SK-N-SH treated with all-trans-retinoic acid at 6 μM for 48 hours (cell line): ENCODE measurements around the gene STXBP5.

Source experiments
- ATAC-seq: fragments of 200-7000 bp; cut with Tn5 transposase; 3 replicates; pipeline ENCODE4 v1.9.1; 2020; ENCODE audit warnings: mild to moderate bottlenecking, moderate library complexity
- ARNTL ChIP-seq: fragments of 450-650 bp; formaldehyde crosslinking; IDR thresholded peaks from 2 replicates; pipeline ENCODE4 v1.5.0; 2020; ENCODE audit warnings: low read depth, mild to moderate bottlenecking, moderate library complexity, borderline replicate concordance
- BACH2 ChIP-seq: fragments of 250-450 bp; sonication (Bioruptor Pico); IDR thresholded peaks from 2 replicates; pipeline ENCODE4 v1.9.0; 2021; ENCODE audit warnings: mild to moderate bottlenecking, borderline replicate concordance
- CREB5 ChIP-seq: fragments of 250-450 bp; sonication (Bioruptor Pico); IDR thresholded peaks from 2 replicates; pipeline ENCODE4 v1.5.1; 2020; ENCODE audit warnings: low read depth, mild to moderate bottlenecking, moderate library complexity
- CSDC2 ChIP-seq: fragments of 250-450 bp; sonication (Bioruptor Pico); IDR thresholded peaks from 2 replicates; pipeline ENCODE4 v1.5.0; 2020; ENCODE audit warnings: mild to moderate bottlenecking, moderate library complexity
- CSRNP3 ChIP-seq: fragments of 250-450 bp; sonication (Bioruptor Pico); IDR thresholded peaks from 2 replicates; pipeline ENCODE4 v1.5.1; 2021; ENCODE audit warnings: mild to moderate bottlenecking, moderate library complexity
- ESRRG ChIP-seq: fragments of 250-450 bp; sonication (Bioruptor Pico); IDR thresholded peaks from 2 replicates; pipeline ENCODE4 v1.6.1; 2021; ENCODE audit warnings: mild to moderate bottlenecking
- GLIS3 ChIP-seq: fragments of 250-450 bp; sonication (Bioruptor Pico); IDR thresholded peaks from 2 replicates; pipeline ENCODE4 v1.5.0; 2020; ENCODE audit warnings: mild to moderate bottlenecking, moderate library complexity
- ISL1 ChIP-seq: fragments of 250-450 bp; sonication (Bioruptor Pico); IDR thresholded peaks from 2 replicates; pipeline ENCODE4 v2.1.2; 2022; ENCODE audit warnings: mild to moderate bottlenecking, moderate library complexity
- OSR1 ChIP-seq: fragments of 250-450 bp; sonication (Bioruptor Pico); IDR thresholded peaks from 2 replicates; pipeline ENCODE4 v1.8.0; 2022; ENCODE audit warnings: moderate library complexity, mild to moderate bottlenecking, inconsistent platforms
- PATZ1 ChIP-seq: fragments of 250-450 bp; sonication (Bioruptor Pico); IDR thresholded peaks from 2 replicates; pipeline ENCODE4 v1.8.0; 2020; ENCODE audit warnings: mild to moderate bottlenecking, moderate library complexity, borderline replicate concordance
- POU6F1 ChIP-seq: fragments of 250-450 bp; sonication (Bioruptor Pico); IDR thresholded peaks from 2 replicates; pipeline ENCODE4 v1.8.0; 2021; ENCODE audit warnings: low read depth, mild to moderate bottlenecking, moderate library complexity, borderline replicate concordance
- PPARA ChIP-seq: fragments of 250-450 bp; sonication (Bioruptor Pico); IDR thresholded peaks from 2 replicates; pipeline ENCODE4 v1.5.0; 2020; ENCODE audit warnings: mild to moderate bottlenecking, borderline replicate concordance
- RARB ChIP-seq: fragments of 250-450 bp; sonication (Bioruptor Pico); IDR thresholded peaks from 2 replicates; pipeline ENCODE4 v1.8.0; 2021; ENCODE audit warnings: mild to moderate bottlenecking, moderate library complexity
- SNAI2 ChIP-seq: fragments of 250-450 bp; sonication (Bioruptor Pico); IDR thresholded peaks from 2 replicates; pipeline ENCODE4 v1.5.0; 2020; ENCODE audit warnings: mild to moderate bottlenecking, moderate library complexity
- TCF4 ChIP-seq: fragments of 250-450 bp; sonication (Bioruptor Pico); IDR thresholded peaks from 2 replicates; pipeline ENCODE4 v1.8.0; 2021; ENCODE audit warnings: mild to moderate bottlenecking, moderate library complexity, borderline replicate concordance
- TOX ChIP-seq: fragments of 250-450 bp; sonication (Bioruptor Pico); IDR thresholded peaks from 2 replicates; pipeline ENCODE4 v1.8.0; 2021; ENCODE audit warnings: mild to moderate bottlenecking, moderate library complexity, borderline replicate concordance
- TSHZ2 ChIP-seq: fragments of 250-450 bp; sonication (Bioruptor Pico); IDR thresholded peaks from 2 replicates; pipeline ENCODE4 v1.5.0; 2020; ENCODE audit warnings: mild to moderate bottlenecking, moderate library complexity
- ZC3H10 ChIP-seq: fragments of 250-450 bp; sonication (Bioruptor Pico); IDR thresholded peaks from 2 replicates; pipeline ENCODE4 v1.5.1; 2021; ENCODE audit warnings: mild to moderate bottlenecking, moderate library complexity
- ZFP3 ChIP-seq: fragments of 250-450 bp; sonication (Bioruptor Pico); IDR thresholded peaks from 2 replicates; pipeline ENCODE4 v1.5.0; 2020; ENCODE audit warnings: mild to moderate bottlenecking, moderate library complexity
- ZFP30 ChIP-seq: fragments of 450-650 bp; formaldehyde crosslinking; IDR thresholded peaks from 2 replicates; pipeline ENCODE4 v1.5.0; 2022; ENCODE audit warnings: mild to moderate bottlenecking, moderate library complexity
- ZNF565 ChIP-seq: fragments of 450-650 bp; formaldehyde crosslinking; conservative IDR thresholded peaks from 2 replicates; pipeline ENCODE4 v1.5.0; 2020; ENCODE audit warnings: low read depth, mild to moderate bottlenecking, moderate library complexity
- ZNF70 ChIP-seq: fragments of 450-650 bp; formaldehyde crosslinking; IDR thresholded peaks from 2 replicates; pipeline ENCODE4 v1.5.0; 2020; ENCODE audit warnings: mild to moderate bottlenecking, moderate library complexity
- ZNF8 ChIP-seq: fragments of 450-650 bp; formaldehyde crosslinking; IDR thresholded peaks from 2 replicates; pipeline ENCODE4 v1.5.0; 2020; ENCODE audit warnings: mild to moderate bottlenecking, moderate library complexity

Gene STXBP5

GRCh38 chr6:147207351-147207750, 3.1 kb downstream of the STXBP5 start:
- ATAC-seq = no peak
- TF ChIP-seq ZNF565 (CRISPR knock-in tag) (no peak), ZFP3 (CRISPR knock-in tag) (no peak), OSR1 (CRISPR knock-in tag) (no peak), ARNTL (CRISPR knock-in tag) (no peak), PPARA (no peak), PATZ1 (CRISPR knock-in tag) (no peak), TCF4 (CRISPR knock-in tag) (no peak), BACH2 (CRISPR knock-in tag) (no peak), ISL1 (CRISPR knock-in tag) (no peak), POU6F1 (CRISPR knock-in tag) (no peak), CREB5 (CRISPR knock-in tag) (no peak), CSDC2 (no peak), CSRNP3 (no peak), ZNF70 (CRISPR knock-in tag) (no peak), SNAI2 (CRISPR knock-in tag) (no peak), TOX (CRISPR knock-in tag) (no peak), GLIS3 (CRISPR knock-in tag) (no peak), ZFP30 (CRISPR knock-in tag) (no peak), ZNF8 (no peak)
- TF ChIP-seq, all 23 proteins: peak for 0

GRCh38 chr6:147207837-147208754, 3.9 kb downstream of the STXBP5 start:
- no peak for ATAC-seq

More at GRCh38 chr6:147207837-147208754, 3.9 kb downstream of the STXBP5 start:
- TF ChIP-seq POU6F1 (CRISPR knock-in tag) (no peak), ISL1 (CRISPR knock-in tag) (no peak), OSR1 (CRISPR knock-in tag) (no peak), ESRRG (no peak), ZC3H10 (no peak), ARNTL (CRISPR knock-in tag) (no peak), CSRNP3 (no peak), BACH2 (CRISPR knock-in tag) (no peak), TSHZ2 (CRISPR knock-in tag) (no peak), CREB5 (CRISPR knock-in tag) (no peak), CSDC2 (no peak), GLIS3 (CRISPR knock-in tag) (no peak), RARB (CRISPR knock-in tag) (no peak), TCF4 (CRISPR knock-in tag) (no peak), ZFP30 (CRISPR knock-in tag) (no peak), TOX (CRISPR knock-in tag) (no peak)
